IPS-18c (cell line): ENCODE measurements around the gene ROR2.

Experiments used
- H3K4me3 ChIP-seq: 2 replicates; pipeline ENCODE4 v1.7.0; 2013; ENCODE audit warnings: low read depth, mild to moderate bottlenecking, low read length, moderate library complexity; ENCODE audit not compliant: insufficient read depth
- H3K9me3 ChIP-seq: one replicate; pipeline ENCODE4 v1.6.1; 2013; ENCODE audit warnings: mild to moderate bottlenecking, low read length, moderate library complexity; ENCODE audit not compliant: control insufficient read depth, insufficient read depth

The ROR2 gene

DNA sequence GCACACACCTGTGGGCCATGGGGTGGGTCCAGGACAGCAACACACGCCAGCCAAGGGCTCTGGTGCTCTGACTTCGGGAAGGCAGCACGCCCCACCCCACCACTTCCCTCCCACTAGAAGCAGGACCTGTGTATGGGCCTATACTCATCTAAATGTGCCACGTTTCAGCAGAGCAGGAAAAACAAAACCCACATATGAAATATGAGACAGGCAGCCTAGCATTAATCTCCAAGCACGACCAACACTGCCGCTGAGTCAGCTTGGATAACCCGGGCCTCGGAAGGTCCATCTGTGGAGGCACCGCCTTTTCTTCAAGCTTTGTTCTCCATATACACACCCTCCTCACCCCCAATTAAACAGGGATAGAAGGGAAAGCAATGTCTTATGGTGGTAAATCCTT lies 203.1 kb downstream of the ROR2 start:
- H3K9me3 ChIP-seq, result no peaks in the 10 kb centered on the region
- no peak overlapping the region for H3K4me3 ChIP-seq

DNA sequence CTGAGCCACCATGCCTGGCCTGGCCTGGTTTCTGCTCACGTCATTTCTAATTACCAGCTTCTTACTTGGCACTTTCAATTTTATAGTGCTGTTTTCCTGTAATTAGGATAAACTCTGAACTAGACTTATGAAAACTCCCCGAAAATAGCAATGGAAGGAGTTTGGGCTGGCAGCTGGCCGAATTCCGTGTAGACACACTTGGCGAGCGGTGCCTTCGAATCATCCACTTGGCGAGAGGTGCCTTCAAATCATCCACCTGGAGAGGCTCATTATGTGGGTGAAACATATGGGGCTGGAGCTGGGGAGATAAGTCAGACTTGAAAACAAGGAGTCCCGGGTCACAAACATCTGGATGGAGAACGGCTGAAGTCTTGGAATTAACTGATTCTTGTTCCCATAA lies 203.7 kb downstream of the ROR2 start:
- Histone ChIP-seq H3K4me3 (no peak overlapping the region), H3K9me3 (no peaks in the 10 kb centered on the region)

DNA sequence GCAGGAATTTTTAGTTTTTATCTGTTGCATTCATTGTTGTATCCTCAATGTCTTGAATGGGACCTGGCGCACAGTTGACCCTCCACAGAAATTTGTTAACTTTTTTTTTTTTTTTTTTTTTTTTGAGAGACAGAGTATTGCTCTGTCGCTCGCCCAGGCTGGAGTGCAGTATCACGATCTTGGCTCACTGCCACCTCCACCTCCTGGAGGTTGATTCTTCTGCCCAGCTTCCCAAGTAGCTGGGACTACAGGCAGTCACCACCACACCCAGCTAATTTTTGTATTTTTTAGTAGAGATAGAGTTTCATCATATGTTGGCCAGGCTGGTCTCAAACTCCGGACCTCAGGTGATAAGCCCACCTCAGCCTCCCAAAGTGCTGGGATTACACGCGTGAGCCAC lies 205.9 kb downstream of the ROR2 start:
- Histone ChIP-seq H3K9me3 (no peaks in the 10 kb centered on the region), H3K4me3 (no peak overlapping the region)

DNA sequence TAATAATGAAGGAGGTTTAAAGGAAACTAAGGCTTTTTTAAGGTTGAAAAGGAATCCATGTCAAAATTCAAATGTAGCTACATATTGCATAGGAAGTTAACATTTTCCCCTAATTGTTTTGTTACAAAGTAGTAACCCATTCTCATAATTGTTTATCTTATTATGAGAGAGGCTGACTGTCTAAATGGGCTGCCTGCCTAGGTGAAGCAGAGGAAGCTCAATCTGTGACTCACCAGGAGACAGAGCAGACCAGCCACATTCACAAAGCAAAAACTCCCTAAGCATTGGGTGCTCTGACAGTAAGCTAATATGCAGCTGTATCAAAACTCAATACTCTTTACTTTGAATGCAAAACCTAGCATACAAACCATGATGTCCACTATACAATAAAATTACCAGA lies 208.5 kb downstream of the ROR2 start:
- Histone ChIP-seq H3K9me3 (no peaks in the 10 kb centered on the region), H3K4me3 (no peak overlapping the region)

DNA sequence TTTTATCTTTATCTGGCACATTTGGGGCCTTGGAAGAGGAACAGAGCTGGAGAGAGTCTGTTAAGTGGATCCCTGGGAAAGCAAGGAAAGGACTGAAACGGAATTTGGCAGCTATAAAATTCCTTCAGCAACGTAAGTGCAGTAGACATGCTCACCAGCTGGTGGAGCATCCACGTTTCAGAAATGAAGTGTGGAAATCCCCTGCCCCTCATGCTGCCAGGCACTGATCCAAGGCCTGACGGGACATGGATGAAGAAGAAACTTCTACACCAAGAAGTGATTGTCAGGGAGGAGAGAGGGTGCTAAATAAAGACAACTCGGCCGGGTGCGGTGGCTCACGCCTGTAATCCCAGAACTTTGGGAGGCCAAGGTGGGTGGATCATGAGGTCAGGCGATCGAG lies 209.3 kb downstream of the ROR2 start:
- H3K9me3 ChIP-seq, result no peaks in the 10 kb centered on the region
- no peak overlapping the region for H3K4me3 ChIP-seq

DNA sequence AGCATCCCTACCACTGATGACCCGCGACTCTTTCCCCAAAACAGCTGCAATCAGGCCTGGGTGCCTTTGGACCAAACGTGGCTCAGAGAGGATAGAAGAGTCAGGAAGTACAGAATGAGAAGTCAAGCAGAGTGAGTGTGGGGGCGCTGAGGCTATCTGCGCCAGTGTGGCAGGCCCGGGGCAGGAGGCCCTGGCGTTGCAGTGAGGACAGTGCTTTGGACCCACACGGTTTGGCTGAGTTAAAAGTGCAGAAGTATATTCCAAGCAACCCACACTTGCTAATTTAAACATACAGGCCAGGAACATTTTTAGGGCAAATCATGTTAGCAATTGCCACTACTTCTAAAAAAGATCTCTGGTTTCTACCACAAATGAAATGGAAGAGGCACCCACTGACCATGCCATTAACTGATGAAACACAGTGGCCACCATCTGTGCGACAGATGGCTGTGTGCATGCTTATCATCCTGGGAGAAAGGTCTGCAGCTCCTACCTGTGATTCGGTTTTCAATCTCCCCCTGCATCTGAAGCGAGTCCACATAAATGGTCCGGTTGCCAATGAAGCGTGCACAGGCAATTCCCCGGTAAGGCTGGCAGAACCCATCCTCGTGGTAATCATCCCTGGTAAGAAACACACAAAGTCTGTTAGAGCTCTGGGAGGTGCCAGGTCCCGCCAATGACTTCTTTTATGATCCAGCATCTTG lies 213.0 kb downstream of the ROR2 start:
- Histone ChIP-seq H3K4me3 (no peak overlapping the region), H3K9me3 (no peaks in the 10 kb centered on the region)

DNA sequence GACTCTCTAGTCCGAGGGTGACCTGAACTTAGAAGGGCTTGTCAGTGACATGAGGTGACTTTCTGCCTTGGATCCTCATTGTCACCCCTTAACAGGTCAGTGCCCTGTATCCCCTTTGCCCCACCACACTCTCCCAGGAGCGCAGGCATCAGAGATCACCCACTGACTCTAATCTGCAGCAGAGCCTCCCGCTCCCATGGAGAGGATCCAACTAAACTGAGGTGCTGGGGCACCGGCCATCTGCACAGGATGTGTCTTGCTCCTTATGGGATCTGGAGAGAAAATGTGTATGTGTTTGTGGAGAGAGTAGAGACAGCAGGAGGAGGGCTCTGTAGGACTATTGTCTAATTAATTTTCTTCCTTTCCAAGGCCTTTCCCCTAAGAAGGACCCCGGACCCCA lies 213.7 kb downstream of the ROR2 start:
- Histone ChIP-seq H3K9me3 (no peaks in the 10 kb centered on the region), H3K4me3 (no peak overlapping the region)

DNA sequence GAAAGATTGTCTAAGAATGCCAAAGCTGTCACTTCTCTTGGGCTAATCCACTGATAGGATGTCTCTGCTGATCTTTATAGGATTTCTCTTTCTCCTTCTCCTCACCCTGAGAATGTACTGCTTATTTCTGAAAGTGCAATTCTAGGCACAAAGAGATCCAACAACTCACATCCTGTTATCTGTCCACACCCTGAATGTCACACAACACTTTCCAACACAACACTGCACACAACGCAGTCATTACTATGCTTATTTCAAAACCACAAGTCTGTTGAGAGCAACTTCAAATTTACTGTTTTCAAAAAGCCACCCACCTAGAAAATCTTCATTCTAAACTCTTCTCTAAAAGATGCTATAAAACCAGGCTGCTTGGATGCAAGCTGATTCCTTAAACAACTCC lies 215.0 kb downstream of the ROR2 start:
- Histone ChIP-seq H3K4me3 (no peak overlapping the region), H3K9me3 (no peaks in the 10 kb centered on the region)

DNA sequence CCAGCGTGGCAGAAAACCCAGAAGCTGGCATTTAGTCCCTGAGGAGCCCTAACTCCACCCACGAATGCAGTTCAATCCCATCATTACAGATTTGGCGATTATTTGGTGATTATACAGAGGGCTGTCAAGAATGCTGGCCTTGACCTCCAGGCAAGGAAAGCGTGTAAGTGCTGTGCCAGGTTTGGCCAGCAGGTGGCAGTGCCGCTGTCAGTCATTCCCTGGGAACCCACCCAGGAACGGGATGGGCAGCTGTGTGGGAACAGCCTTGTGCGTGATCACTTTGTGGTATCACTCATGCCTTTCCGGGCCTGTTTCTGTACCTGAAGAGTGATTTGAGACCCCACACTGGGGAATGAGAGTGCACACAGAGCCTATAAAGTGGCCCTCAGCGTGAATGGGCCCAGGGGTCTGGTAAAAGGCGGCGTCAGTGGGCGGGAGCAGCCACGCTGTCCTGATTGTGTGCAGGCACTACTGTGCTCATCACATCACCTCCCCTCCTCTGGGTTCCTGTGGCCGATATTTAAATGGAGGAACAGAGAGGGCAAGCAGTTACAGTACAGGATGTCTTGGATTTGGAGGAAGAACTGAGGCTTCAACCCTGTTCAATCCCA lies 215.6 kb downstream of the ROR2 start:
- H3K9me3 ChIP-seq, result no peaks in the 10 kb centered on the region
- no peak overlapping the region for H3K4me3 ChIP-seq

DNA sequence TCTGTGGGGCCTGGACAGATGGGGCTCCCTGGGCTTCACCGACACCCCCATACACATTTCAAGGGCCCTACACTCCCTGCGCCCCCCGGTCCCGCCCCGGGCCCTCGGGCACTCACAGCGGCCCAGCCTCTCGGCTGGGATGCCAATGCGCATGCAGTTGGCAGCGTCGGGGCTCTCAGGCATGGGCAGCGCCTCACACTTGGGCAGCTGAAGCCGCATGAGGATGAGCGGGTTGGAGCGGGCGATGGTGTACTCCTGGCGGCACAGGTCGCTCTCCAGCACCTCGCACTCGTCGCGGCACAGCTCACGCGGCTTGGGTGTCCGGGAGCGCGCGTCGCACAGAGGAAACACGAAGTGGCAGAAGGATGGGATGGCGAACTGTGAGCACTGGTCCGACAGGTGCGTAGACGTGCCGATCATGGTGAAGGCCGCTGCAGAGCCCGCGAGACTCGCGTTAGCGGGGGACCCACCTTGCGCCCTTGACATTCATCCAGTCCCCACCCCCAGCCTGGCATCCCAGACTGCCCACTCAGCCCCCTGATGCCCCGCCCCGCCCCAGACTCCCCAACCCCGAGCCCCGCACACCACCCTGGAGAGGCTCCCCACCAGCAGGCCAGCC lies 216.9 kb downstream of the ROR2 start:
- no peak overlapping the region for H3K4me3 ChIP-seq
- H3K9me3 ChIP-seq, result no peaks in the 10 kb centered on the region

DNA sequence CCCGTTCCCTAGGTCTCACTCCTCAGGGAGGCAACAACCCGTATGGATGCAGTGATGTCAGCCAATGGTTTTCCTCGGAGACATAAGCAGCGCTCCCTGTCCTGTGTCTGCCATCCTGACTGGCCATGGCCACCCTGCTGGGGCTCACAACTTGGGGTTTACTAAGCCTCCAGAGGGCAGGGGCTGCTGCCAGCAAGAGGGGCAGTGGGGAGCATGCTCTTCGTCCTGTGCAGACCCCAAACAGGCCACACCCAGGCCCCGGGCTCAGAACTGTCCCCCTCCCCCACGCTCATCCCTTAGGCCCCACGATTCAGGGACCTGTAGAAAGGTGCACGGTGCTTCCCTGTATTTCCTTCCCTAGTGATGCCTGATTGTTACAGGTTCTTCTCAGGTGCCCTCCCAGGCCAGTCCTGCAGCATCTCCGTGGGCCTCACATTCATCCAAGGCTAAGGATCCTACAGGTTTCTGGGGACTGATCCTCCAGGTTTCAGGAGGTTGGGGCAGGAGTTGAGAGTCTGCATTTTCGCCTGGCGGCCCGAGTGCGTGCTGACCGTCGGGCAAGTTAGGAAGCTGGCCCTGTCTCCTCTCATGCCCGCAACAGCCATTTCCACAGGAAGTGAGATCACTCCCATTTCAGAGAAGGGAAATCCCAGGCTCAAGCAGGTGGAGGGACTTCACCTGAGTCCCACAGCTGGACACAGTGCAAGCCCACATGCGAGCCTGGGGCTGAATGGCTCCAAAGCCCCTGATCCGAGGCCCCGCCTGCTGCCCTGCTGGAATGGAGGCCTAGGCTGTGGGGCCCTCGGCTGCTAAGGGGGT lies 217.6 kb downstream of the ROR2 start:
- Histone ChIP-seq H3K4me3 (no peak overlapping the region), H3K9me3 (no peaks in the 10 kb centered on the region)

DNA sequence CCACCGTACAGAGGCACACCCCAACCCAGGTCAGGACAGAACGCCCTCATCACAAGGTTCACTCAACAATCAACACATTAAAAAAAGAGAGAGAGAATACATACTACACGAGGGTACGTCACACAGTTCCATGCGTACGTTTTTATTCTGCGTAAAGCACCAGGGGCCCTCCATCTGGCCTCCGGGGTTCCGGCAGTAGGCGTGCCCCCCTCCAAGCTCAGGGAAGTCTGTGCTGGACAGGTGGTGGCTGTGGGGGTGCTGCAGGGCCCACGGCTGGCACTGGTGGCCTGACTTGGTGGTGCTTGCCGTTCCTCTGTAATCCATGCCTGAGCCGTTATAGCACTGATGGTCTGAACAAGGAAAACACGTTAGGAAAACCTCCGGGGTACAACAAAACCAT lies 219.2 kb downstream of the ROR2 start:
- Histone ChIP-seq H3K4me3 (no peak overlapping the region), H3K9me3 (no peaks in the 10 kb centered on the region)

DNA sequence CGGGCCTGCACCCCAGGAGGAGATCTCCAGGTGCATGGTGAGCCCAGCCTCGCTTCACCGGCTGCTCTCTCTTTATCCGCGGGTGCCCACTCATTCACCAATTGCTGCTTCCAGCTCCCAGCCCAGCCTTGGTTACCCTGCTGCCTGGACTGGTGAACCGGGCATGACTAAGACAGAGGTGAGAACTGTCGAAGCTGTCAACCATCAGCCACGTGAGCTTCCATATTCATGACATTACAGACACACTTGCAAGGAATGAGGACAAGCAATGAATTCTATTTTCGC lies 220.5 kb downstream of the ROR2 start:
- Histone ChIP-seq H3K4me3 (no peak overlapping the region), H3K9me3 (no peaks in the 10 kb centered on the region)

DNA sequence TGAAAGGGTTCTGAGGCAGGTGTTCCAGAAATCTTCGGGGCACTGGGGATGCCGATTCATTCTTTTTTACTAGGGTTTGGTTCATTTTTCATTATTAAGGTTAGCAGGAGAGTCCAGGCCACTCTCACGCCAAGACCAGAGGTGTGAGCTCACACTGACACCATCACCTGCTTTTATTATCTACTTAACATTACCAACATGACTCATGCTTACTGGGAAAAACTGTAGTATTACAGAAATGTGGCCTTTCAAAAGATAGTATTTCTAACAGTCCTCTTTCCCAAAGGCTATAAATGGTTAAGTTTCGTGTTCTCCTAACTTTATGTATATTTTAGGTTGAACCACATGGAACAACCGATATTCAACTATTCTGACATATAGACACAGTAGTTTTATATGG lies 222.1 kb downstream of the ROR2 start:
- Histone ChIP-seq H3K4me3 (no peak overlapping the region), H3K9me3 (no peaks in the 10 kb centered on the region)

DNA sequence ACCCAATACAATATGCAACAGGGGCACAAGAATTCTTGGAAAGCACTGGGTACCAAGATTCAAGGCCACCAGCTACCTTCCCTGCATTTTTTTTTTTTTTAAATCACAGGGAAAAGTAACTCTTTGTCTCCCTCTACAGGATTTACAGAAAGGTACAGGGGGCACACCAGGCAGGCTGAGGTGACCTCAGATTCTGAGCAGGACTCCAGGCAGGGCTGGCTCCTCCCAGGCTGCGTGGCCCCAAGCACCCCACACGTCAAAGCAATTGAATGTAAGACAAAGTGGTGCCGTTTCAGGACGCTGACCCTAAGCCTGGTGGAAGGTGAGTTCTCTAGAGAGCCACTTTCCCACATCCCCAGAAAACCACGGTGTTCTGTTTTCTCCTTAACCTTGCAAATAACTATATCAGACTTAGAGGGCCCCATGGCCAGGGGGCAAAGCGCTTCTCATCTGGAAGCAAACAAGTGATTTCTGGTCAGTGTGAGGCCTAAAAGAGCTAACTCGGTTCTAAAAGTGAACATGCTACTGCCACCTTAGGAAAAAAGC lies 222.6 kb downstream of the ROR2 start:
- H3K9me3 ChIP-seq, result peaks cover under 1% of the 10 kb centered on the region
- H3K4me3 ChIP-seq, result no peak overlapping the region

DNA sequence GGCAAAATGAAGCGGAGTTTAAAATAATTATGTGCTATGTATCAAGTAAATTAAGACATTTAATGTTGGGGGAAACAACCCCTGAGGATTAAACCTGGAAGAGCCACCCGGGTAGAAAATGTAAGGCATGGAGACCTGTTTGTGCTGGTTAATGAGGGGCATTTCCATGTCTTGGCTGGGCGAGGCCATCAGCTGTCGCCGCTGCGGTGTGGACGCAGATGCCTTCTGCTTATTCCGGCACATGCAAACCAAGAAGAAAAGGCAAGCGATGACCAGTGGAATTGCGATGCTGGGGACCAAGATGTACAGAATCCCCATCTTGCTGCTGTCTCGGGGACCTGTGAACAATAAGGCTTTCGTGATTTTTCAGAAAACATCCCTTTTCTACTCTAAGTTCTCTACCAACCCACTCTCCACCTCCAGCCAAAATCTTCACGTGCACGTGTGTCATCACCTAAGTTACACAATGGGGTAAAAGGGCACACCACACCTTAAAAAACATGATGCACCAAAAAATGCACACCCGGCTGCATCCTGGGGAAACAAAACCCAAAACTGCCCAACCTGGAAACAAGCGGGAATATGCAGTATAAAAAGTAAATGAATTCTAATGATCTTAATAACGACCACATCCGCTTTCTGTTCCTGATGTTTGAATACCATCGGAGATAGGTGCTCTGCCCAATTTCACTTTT lies 223.5 kb downstream of the ROR2 start:
- no peak overlapping the region for H3K4me3 ChIP-seq
- peaks cover 2% of the 10 kb centered on the region for H3K9me3 ChIP-seq

DNA sequence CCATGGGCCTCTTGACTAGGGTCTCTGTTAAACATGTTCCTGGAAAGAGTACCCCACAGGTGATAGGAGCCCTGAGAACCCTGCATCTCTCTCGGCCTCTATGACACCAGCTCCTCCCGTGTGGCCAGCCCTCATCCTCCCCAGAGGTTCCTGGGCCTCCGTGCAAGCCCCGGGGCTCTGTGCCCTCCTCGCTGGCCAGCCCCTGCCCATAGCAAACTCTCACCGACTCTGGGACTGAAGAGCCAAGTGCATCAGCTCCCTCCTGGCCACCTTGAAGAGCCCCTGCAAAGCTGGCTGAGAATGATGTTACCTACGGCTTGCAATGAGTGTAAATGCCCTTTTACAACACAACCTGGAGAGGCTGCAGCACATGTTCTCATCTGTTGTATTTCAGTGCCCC lies 224.4 kb downstream of the ROR2 start:
- peaks cover 2% of the 10 kb centered on the region for H3K9me3 ChIP-seq
- no peak overlapping the region for H3K4me3 ChIP-seq
